Prostate gland (tissue), 2 donors: Measurements from ENCODE around the gene CMSS1.

Experiments
- CTCF ChIP-seq, 4 experiments: fragments of 200-600 bp in 2 of 4; fragments of 450-650 bp in 2 of 4; sonication (generic) in 2 of 4; IDR thresholded peaks; 1 replicate in 3 of 4; 2 replicates in 1 of 4; pipeline ENCODE4 v1.5.1; 2016 to 2019; ENCODE audit warnings: antibody characterized with exemption in 4 of 4, mild to moderate bottlenecking in 2 of 4, moderate library complexity in 2 of 4
- POLR2A ChIP-seq: fragments of 450-650 bp; IDR thresholded peaks from one replicate; pipeline ENCODE4 v1.6.1; 2016; ENCODE audit warnings: antibody characterized with exemption, mild to moderate bottlenecking
- POLR2AphosphoS5 ChIP-seq: sonication (generic); formaldehyde crosslinking; IDR thresholded peaks from one replicate; pipeline ENCODE4 v1.6.1; 2017; ENCODE audit warnings: antibody characterized with exemption

DNA sequence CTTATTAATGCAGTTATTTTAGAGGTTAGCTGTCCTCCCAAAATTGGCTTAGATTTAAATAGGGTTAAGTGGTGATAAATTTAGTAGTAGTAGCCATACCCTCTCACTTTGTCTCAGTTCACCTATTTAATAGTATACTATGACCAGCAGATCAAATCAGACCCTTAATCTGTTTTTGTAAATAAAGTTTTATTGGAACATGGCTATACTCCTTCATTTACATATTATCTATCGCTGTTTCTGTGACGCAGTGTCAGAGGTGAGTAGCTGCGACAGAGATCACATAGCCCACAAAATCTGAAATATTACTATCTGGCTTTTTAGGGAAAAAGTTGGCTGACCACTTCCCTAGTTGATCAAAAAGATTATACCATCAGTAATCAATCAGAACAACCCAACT is 183.4 kb downstream of the CMSS1 start:
- TF ChIP-seq CTCF (IDR thresholded peaks at IDR 0.05) = no peak
- TF ChIP-seq POLR2A = no peak
- TF ChIP-seq POLR2AphosphoS5 = no peak
